M059J (cell line): ENCODE data around the gene CACNG4. TPM values are rescaled to one million over a fixed set of nuclear protein-coding genes. Genes with fewer than 3 reads are reported as not detected.
A peak's percentile ranks its signal among the peaks of the same experiment; 100 is the strongest.

Experiments
- DNase-seq: peaks from one replicate; pipeline ENCODE4 v3.0.0-alpha.2; 2012; ENCODE audit warnings: low read depth
- total RNA-seq: library from RNA; depleted of rRNA; stranded (reverse); fragments of >200 nt; shearing (Covaris generic); gene quantifications from 2 replicates; pipeline ENCODE4 v1.2.3, GENCODE V29; 2014

Gene CACNG4
- total RNA-seq, 1 experiment from 2014 or later = 5.5 TPM

DNA sequence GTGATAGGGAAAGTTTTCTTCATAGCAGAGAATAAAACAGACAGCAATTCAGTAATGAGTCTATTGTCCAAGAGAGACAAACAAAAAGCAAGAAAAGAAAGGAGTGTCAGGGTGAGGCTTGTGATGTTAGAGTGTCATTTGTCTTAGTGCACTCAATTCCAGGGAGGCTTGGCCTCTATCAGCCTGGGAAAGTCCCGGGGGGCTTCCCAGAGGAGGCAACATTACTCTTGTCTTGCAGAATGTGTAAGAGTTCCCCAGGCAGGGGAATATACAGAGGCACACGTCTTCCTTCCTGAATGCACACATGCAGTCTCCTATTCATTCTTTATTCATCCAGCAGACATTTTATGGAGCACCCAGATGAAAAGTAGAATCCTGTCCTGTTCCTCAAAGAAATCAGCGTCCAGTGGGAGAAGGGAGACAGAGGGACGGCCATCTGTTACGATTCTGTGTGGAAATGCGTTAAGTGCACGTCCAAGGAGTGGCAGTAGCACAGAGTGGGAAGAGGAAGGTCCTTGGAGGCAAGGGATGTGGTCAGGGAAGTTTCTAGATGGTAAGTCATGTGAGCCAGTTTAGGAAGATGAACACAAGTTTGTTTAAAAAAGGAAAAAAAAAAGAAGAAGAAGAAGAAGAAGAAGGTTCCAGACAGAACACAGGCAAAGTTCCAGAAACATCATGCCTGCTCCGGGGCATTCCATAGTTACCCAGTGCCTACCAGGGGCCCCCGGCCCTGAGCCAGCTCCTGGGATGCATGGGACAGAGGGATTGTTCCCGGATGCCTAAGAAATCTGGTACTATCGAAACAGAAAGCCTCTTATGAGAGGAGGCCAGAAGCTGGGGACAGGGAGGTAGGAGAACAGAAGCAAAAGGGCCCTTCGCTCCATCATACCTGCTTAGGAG lies 21.1 kb downstream of the CACNG4 start:
- DNase-seq = no peak

DNA sequence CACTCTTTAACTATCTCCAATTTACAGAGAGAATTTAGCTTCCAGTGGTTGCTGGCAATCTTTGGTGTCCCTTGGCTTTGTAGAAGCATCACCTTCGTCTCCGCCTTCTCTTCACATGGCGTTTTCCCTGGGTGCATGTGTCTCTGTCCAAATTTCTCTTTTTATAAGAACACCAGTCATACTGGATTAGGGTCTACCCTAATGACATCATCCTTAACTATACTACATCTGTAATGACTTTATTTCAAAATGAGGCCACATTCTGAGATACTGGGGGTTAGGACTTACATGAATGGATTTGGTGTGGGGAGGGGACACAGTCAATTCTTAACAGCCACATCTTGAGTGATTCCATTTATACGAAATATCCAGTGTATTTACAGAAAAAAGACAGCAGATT lies 22.2 kb downstream of the CACNG4 start:
- no peak for DNase-seq

DNA sequence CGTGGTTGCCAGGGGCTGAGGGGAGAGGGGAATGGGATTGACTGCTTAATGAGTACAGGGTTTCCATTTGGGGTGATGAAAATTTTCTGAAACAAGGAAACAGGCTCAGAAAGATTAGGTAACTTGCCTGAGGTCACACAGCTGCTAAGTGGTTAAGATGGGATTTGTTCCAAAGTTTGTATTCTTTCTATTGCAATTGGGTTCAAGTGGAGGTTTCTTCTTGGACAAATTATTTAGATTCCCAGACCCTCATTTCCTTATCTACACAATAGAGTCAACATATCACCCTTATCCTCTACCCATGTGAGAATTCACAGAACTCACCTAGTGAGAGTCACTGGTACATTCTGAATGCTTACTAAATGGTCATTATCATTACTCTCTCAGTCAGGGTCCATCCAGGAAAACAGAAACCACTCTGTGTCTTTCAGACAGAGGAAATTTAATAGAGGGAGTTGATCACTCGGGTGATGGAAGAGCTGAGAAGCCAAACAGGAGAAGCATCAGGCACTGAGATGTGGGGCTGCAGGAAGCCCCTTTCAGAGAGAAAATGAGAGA lies 22.6 kb downstream of the CACNG4 start:
- no peak for DNase-seq

DNA sequence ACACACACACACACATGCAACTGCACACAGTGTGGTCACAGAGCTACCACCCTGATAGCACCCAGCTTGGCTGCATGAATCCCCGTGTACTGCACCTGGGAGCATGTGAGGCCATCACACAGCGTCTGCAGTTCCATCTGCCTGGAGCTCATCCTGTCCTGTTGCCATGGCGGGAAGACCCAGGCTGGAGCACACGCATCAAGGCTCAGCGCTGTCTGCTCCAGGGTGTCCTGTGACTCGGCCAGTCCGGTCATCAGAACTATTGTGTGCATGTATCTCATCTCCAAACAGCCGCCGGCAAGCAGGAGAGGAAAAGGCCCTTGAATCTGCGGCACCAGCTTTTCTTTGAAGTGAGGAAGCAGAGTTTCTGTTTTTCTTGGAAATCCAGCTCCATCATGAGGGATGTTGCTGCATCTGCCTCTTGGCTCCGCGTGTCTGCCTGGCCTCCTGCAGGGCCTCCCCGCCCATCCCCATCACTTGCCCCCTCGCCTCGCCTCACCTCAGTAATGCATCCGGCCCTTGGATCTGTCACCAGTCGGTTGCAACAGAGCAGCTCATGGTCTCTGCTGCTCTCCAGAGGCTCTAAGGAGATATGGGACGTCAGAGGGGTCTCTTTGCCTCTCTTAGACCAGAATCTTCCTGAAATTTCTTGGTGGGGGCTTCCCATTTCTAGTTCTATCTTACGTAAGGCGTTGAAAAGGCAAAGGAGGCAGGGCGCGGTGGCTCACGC lies 23.7 kb downstream of the CACNG4 start:
- DNase-seq = no peak

DNA sequence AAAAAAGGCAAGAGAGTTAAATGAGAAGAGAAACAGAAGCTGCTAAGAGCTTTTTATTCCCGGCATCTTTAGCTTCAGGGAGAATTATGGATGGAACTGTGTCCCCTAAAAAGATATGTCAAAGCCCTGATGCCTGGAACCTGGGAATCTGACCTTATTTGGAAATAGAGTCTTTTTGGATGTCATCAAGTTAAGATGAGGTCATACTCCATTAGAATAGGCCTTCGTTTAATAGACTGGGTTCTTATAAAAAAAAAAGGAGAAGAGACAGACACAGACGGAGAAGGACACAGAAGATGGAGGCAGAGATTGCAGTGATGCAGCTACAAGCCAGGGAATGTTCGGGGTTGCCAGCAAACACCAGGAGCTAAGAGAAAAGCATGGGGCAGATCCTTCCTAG lies 24.6 kb downstream of the CACNG4 start:
- DNase-seq = no peak

DNA sequence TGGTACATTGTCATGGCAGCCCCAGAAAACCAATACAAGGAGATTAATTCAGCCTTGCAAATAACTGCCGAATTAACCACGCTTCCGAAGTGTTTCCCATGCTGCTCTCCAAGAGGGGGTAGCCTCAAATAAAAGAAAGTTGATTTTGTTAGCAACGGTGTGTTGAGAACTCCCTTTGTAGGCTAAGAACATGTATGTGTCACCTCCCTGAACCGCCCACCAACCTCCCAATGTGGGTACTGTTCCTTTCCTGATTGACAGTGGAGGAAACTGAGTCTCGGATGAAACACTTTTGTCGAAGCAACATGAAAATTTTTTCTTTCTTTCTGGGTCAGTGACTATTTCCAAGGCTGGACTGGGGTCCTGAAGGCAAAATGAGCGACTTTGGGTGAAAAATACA lies 25.1 kb downstream of the CACNG4 start:
- DNase-seq = no peak

DNA sequence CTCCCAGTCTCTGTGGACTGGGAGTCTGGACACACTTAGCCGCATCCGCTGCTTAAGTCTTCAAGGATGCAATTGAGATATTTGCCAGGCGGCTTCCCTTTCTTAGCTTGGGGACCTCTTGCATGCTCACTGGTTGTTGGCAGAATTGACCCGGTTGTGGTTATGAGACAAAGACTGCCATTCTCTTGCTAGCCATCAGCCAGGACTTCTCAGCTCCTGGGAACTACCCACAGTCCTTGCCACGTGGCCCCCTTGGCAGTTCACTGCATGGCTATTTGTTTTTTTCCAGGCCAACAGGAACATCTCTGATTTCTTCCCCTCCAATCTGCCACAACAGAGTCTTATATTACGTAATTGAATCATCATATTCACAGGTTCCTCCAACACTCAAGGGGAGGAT lies 25.5 kb downstream of the CACNG4 start:
- no peak for DNase-seq

DNA sequence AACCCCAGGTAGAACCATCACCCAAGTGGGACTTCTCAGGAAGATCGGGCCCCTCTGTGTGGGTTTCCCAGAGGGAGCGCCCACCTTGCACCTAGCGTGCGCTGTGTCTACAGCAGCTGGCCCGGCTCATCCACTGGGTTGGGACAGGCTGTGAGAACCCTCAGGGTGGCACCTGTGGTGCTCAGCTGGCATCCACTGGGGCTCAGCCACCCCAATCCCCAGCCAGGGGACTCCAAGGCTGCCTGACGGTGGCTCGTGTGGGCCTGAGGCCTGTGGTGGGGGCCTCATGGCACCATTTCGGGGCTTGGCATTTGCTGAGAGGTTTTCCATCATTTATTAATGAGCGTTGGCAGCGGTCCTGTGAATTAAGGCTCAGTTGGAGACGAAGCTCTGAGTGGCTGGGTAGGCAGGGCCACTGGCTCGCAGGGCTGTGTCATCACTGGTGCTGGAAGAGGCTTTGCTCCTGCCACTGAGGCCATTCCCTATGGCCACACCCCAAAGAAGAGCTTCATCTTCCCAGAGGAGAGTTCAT lies 28.5 kb downstream of the CACNG4 start:
- DNase-seq = no peak

DNA sequence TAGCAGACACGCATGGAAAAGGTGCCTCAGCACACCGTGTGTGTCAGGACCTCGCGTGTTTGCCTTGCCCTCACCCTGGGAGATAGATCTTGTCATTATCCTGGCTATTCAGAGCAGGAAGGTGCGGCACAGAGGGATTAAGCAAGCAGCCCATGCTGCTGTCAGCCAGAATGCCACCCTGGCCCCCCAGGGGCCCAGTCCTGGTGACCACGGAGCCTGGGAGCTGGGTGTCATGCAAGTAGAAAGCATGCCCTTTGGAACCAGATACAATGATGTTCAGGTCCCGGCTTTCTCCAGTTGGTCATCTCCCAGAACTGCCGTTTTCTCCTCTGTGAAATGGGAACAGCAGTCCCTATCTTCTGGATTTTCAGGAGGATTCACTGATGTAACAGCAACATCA lies 29.9 kb downstream of the CACNG4 start:
- DNase-seq = no peak

DNA sequence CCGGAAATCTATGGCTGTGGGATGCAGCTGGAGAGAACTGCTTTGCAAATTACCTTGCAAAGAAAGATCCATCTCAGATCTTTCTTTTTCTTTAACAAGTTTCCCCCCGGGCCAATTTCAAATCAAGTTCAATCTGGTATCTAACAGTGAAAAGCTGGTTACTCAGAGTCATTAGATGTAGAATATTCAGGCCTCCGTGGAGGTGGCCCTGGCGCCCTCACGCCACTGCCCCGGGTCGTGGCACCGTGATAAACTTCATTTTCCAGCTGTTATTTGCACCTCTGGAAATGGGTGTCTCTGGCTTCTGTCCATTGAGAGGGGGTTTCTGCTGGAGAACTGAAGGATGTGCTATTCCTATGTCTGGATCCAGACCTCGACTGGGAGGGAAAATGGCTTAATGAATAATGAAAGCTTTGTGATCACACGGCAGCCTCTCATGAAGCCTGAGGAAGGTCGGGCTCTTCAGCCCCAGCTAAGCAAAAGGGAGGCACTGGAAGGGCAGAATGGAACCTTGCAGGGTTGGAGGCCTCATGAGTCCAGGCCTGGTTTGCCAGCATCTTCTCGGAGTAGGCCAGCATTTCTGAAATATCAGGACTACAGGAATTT lies 30.5 kb downstream of the CACNG4 start:
- no peak for DNase-seq

DNA sequence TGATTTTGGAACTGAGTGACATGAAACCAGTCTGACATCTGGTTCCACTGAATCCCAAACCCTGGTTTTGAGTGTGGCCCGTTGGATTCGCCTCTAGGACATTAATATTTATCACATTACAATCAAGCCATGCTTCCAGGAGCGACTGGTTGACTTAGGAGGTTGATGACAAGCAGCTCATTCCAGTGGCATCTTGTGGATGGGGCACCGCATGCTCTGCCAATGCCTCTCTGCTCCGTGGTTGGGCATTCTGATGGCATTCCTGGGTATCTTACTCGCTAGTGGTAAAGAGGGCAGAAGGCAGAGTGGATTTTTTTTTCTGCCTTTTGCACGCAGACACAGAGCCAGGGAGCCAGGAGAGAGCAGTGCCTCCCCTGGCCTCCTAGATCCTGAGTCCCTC lies 31.4 kb downstream of the CACNG4 start:
- peak; percentile 46 for DNase-seq

DNA sequence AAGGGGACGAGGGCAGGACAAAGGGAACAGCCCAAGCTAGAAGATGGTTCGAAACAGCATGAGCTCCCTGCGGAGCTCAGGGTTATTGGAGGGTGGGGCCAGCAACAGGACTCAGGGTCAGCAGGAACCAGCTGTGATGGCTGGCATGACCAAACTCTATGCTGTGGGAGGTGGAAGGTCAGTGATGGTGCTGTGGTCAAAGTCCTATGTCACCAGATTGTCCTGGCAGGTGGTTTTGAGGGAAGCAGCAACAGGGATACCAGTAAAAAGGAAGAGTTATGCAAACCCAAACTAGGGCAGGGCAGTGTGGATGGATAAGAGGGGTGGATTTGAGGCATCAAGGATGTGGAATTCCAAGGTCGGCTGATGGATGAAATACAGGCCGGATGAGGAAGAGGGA lies 32.4 kb downstream of the CACNG4 start:
- DNase-seq = no peak

DNA sequence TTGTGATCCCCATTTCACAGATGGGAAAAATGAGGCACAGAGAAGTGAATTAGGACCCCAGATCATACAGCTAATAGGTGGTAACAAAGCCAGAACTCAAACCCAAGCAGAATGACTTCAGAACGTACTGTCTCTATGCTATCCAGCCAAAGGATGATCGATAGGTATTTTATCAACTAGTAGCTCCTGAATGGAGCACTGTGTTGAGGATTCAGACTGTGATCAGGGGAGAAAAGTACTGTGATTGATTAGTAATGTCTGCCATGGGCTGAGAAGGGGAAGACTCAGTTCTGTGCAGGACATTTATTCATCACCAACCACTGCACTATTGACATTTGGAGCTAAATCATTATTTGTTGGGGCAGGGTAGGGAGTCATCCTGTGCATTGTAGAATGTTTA lies 38.7 kb downstream of the CACNG4 start:
- no peak for DNase-seq

DNA sequence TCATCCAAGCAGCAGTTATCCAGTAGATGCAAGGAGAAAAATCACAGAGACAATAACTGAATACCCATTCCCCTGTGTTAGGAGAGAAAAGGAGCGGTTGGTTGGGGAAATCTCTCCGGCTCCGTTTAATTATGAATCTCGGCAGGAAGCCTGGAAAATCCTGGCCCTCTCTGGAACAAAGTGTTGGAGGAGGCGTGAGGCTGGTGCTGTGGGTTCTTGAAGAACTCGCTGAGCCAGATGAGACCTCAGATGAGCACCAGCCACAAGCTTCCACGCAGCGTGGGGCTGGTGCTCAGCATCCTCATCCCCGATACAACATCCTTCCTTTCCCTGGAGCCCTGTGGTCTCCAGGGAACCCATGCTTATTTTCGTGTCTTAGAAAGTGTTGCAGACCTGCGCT lies 39.7 kb downstream of the CACNG4 start:
- DNase-seq = no peak

DNA sequence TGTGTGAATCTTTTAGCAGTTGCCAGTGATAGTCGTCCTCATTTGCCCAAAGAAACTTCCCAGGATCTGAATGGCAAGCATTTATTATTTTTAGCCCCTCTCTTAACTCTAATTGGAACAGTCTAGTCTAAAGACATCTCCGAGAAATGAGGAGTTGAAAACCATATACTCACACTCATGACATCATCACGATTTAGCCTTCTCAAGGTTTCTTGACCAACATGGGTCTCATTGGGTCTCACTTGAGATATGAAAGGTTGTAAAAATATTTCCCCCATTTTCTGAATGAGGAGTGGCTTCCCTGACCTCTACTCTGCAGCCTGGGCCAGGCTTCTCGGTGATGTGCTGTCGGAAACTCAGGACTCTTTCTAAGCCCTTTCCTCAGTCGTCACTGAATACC lies 42.8 kb downstream of the CACNG4 start:
- DNase-seq = no peak

DNA sequence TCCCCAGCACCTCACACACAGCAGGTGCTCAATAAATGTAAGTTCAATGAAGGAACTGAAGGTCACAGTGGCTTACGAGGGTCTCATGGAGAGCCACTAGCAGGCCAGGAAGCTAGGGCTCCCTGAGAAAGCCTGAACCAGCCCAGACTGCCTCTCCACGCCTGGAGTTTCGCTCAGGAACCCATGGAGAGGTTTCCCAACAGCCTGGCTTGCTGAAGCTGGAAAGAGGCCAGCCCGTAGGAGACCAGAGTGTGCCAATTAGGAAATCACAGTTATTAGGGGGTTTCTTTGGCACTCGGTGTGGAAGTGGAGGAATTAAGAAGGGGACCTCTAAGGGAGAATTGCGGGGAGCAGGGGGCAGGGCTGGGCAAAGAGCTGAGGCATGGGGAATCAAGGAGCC lies 43.6 kb downstream of the CACNG4 start:
- no peak for DNase-seq

DNA sequence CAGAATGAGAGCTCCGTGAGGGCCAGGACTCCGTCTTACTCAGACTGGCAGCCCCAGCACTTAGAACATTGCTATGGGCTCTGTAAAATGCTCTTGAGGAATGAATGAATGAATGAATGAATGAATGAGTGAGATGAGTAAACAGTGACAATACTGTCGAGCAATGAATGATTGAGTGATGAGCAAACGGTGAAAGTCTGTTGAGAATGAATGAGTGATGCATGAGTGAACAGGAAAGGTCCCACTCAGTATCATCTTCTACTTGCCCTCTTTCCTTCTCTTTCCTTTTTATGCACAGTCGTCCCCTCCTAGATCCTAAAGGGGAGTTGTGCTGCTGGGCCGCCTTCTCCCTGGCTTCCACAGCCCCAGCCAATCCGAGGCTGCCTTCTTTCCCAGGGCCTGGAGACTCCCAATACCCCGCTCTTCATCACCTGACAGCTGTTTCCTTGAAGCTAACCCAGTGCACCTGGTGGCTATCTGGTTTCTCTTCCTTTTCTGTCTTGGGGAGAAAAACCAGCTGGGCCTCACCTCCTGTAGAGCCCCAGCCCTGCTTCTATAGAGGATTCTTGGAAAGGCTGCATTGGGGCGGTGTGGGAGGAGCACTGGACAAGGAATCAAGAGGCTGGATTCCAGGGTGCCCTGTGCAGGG lies 47.1 kb downstream of the CACNG4 start:
- DNase-seq = no peak

DNA sequence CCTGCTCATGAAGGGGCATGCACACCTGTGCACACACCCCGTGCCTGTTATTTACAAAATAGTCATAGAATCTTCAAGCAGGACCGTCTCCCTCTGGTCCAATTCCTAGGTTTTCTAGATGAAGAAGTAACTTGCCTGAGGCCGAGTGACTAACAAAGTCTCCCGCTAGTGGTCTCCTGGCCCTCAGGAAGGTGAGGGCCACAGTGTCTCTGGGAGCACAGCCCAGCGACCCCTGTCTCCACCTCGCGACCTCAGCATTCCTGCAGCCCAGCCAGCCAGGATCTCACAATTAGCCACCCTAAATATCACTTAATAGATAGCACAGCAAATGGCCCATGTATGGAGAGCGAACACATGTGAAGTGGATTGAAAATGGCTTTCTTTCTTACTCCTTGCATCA lies 49.4 kb downstream of the CACNG4 start:
- peak; percentile 53 for DNase-seq

DNA sequence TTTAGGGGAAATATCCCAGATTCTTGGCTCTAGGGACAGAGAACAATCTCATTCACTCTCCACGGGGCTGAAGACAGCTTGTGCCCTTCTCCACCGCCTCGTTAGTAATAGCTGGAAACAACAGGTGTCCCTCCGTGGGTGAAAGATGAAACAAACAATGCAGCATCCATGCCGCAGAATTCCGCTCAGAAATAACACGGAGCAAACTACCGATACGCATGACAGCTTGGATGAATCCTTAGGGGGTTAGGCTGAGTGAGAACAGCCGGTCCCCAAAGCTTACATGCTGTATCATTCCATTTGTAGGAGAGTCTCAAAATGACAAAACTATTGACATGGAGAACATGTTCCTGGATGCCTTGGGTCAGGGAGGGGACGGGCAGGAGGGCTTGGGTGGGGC lies 50.5 kb downstream of the CACNG4 start:
- DNase-seq = no peak

DNA sequence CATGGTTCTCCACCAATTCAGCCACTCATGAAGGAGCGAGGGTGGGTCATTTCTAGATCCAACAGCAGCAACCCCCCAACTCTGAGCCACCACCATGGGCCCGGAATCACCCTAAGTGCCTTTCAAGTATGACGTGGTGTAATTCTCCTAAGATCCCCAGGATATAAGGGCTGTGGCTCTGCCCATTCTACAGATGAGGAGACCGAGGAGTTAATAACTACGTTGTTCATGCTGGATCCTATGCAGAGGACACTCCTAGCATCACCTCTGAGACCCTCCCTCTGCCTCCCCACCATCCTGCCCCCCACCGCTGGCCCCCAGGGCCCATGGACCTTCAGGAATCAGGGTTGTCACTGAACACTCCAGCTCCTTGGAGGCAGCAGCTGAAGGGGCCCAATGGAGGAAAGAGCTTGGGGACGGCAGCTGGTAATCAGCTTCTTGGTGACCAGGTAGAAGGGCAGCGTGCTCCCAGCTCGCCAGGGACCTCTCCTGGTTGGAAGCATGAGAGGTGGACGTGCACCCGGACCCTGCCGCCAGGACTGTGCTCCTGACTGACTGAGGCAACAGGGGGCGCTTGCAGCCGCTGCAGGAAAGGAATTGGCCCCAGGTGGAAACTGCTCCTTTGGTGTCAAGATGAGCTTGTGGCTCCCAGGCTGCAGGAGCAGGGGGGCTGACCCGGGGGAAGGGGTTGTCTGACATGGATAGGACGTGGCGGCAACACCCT lies 51.7 kb downstream of the CACNG4 start:
- DNase-seq = no peak

DNA sequence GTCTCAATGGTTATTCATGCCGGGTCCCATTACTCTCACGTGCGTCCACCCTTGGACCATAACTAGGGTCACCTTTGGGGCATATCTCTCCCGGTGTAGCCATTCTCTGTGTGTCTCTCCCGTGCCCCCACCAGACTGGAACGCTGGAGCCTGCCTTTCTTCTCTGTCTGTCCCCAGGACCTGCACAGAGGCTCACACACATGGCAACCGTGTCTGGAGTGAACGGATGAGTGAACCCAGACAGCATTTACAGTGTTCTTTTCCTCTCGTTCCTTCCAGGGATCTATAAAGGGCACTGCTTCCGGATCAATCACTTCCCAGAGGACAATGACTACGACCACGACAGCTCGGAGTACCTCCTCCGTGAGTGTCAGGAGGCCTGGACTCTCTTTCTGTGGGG lies 53.4 kb downstream of the CACNG4 start:
- no peak for DNase-seq
